DMS 273 (cell line): Measurements from ENCODE around the gene NAIF1.
"Not testable (repeated sequence)": the region's sequence is repeated elsewhere in the genome, so short reads cannot be mapped to it uniquely, and the experiment has no call there.

Experiments used
- DNase-seq: peaks from one replicate; lab custom pipeline; 2025; ENCODE audit not compliant: unreplicated experiment; lab: John Stamatoyannopoulos, UW

NAIF1 gene

GRCh38 chr9:128066713-128067644 is at the start of gene NAIF1:
NAIF1 (minus strand) TSS chr9:128067320; CDS start chr9:128067101, 219 bp downstream.
- DNase-seq: peak; percentile 99

GRCh38 chr9:128116104-128117083 is 49.3 kb upstream of the NAIF1 start:
- DNase-seq: no peak

- DNase-seq: no peak
Measured at GRCh38 chr9:128115187-128116103, 48.3 kb upstream of the NAIF1 start.

GRCh38 chr9:128114326-128115186 is 47.4 kb upstream of the NAIF1 start:
- DNase-seq: no peak

GRCh38 chr9:128113526-128114325 is 46.6 kb upstream of the NAIF1 start:
- no peak for DNase-seq

- DNase-seq: not testable (repeated sequence)
Measured at GRCh38 chr9:128111726-128112125, 44.6 kb upstream of the NAIF1 start.

- DNase-seq: no peak
Measured at GRCh38 chr9:128109050-128109709, 42.1 kb upstream of the NAIF1 start.

GRCh38 chr9:128108269-128109049 is 41.3 kb upstream of the NAIF1 start:
- no peak for DNase-seq

- no peak for DNase-seq
Measured at GRCh38 chr9:128107468-128108268, 40.5 kb upstream of the NAIF1 start.

- no peak for DNase-seq
Measured at GRCh38 chr9:128106940-128107467, 39.9 kb upstream of the NAIF1 start.

GRCh38 chr9:128106181-128106939 is 39.2 kb upstream of the NAIF1 start:
- no peak for DNase-seq

GRCh38 chr9:128105538-128106175 is 38.5 kb upstream of the NAIF1 start:
- DNase-seq: no peak

- peak; percentile 57 for DNase-seq
Measured at GRCh38 chr9:128104171-128104618, 37.1 kb upstream of the NAIF1 start.

GRCh38 chr9:128103589-128103962 is 36.5 kb upstream of the NAIF1 start:
- DNase-seq: no peak
